OCI-LY7 (cell line): Measurements from ENCODE around the gene ZAR1L. TPM values are rescaled to one million over a fixed set of nuclear protein-coding genes. Genes with fewer than 3 reads are reported as not detected.
A peak's percentile ranks its signal among the peaks of the same experiment; 100 is the strongest.

Experiments
- BruUV-seq: library from RNA; stranded (reverse); fragments of 400-500 nt; replicated peaks from 2 replicates; lab custom pipeline; 2021; lab: Mats Ljungman, UMichigan
- CTCF ChIA-PET: fragments of 300-600 bp; sonication (Branson Sonifier 250); formaldehyde crosslinking; loops from one replicate; lab custom pipeline; 2022; ENCODE audit warnings: antibody characterized with exemption; ENCODE audit not compliant: unreplicated experiment; lab: Charles Lee
- POLR2A ChIA-PET: fragments of 300-600 bp; sonication (Branson Sonifier 250); formaldehyde crosslinking; loops from one replicate; lab custom pipeline; 2022; ENCODE audit warnings: antibody characterized with exemption; lab: Charles Lee
- DNase-seq: peaks from one replicate; pipeline ENCODE4 v3.0.0-alpha.2; 2015; ENCODE audit warnings: low spot score
- H2AFZ ChIP-seq: fragments of 200-600 bp; sonication (generic), shearing (Covaris generic); 2 replicates; pipeline ENCODE4 v1.6.1; 2014; ENCODE audit warnings: mild to moderate bottlenecking, antibody characterized with exemption, low read length, moderate library complexity
- H3K27ac ChIP-seq: fragments of 200-600 bp; sonication (generic); 2 replicates; pipeline ENCODE4 v1.5.1; 2014; ENCODE audit warnings: mixed run types, low read depth, mild to moderate bottlenecking, moderate library complexity, low read length, inconsistent platforms; ENCODE audit not compliant: poor library complexity, severe bottlenecking
- H3K36me3 ChIP-seq: fragments of 200-600 bp; sonication (generic); 2 replicates; pipeline ENCODE4 v1.6.1; 2014; ENCODE audit warnings: mild to moderate bottlenecking, antibody characterized with exemption, low read length, moderate library complexity, mixed read lengths; ENCODE audit not compliant: insufficient read depth
- H3K4me1 ChIP-seq: fragments of 200-600 bp; sonication (generic); 2 replicates; pipeline ENCODE4 v1.5.1; 2014; ENCODE audit warnings: mild to moderate bottlenecking, low read length; ENCODE audit not compliant: insufficient read depth, poor library complexity, severe bottlenecking
- H3K4me2 ChIP-seq: fragments of 200-600 bp; sonication (generic); 2 replicates; pipeline ENCODE4 v1.6.1; 2014; ENCODE audit warnings: mild to moderate bottlenecking, low read length
- H3K4me3 ChIP-seq: fragments of 200-600 bp; sonication (generic); 2 replicates; pipeline ENCODE4 v1.5.1; 2014; ENCODE audit warnings: mild to moderate bottlenecking, low read depth, low read length; ENCODE audit not compliant: poor library complexity, severe bottlenecking
- H3K79me2 ChIP-seq: fragments of 200-600 bp; sonication (generic); 2 replicates; pipeline ENCODE4 v1.6.1; 2016; ENCODE audit warnings: low read depth, mild to moderate bottlenecking, low read length, moderate library complexity, mixed read lengths; ENCODE audit not compliant: insufficient read depth
- H3K9me2 ChIP-seq: fragments of 200-600 bp; sonication (generic); 2 replicates; pipeline ENCODE4 v1.6.1; 2016; ENCODE audit warnings: mild to moderate bottlenecking, low read length, mixed read lengths; ENCODE audit not compliant: insufficient read depth
- H3K9me3 ChIP-seq: fragments of 200-600 bp; sonication (generic); 2 replicates; pipeline ENCODE4 v1.6.1; 2014; ENCODE audit warnings: mild to moderate bottlenecking, mixed run types, low read length, mixed read lengths
- H4K20me1 ChIP-seq: fragments of 200-600 bp; sonication (generic); 2 replicates; pipeline ENCODE4 v1.6.1; 2014; ENCODE audit warnings: mild to moderate bottlenecking, antibody characterized with exemption, low read length, moderate library complexity, mixed read lengths; ENCODE audit not compliant: insufficient read depth
- EZH2phosphoT487 ChIP-seq: fragments of 200-600 bp; sonication (generic); IDR thresholded peaks from 2 replicates; pipeline ENCODE4 v1.6.1; 2018; ENCODE audit warnings: low read depth, borderline replicate concordance, mild to moderate bottlenecking, mixed run types, antibody characterized with exemption, low read length, moderate library complexity, mixed read lengths
- intact Hi-C: fragments of 100-400 bp; cut with micrococcal nuclease; formaldehyde crosslinking; loops from one replicate; pipeline ENCODE4 v1.10.0; 2022; ENCODE audit not compliant: unreplicated experiment
- total RNA-seq, 2 experiments: library from RNA; depleted of rRNA in 1 of 2; stranded (reverse); fragments of >200 nt in 1 of 2; shearing (Covaris generic) in 1 of 2; gene quantifications; 2 replicates each; pipeline ENCODE4 v1.2.3, GENCODE V29; 2014 to 2022
- TF ChIP-seq, protein P1 (sequence below): fragments of 200-600 bp; sonication (generic); conservative IDR thresholded peaks from 2 replicates; pipeline ENCODE4 v1.5.1; 2014; ENCODE audit warnings: mild to moderate bottlenecking, antibody characterized with exemption, low read length, moderate library complexity, mixed read lengths

ZAR1L gene
- total RNA-seq, 2 experiments from 2014 or later, result 0.32 to 1.1 TPM

DNA sequence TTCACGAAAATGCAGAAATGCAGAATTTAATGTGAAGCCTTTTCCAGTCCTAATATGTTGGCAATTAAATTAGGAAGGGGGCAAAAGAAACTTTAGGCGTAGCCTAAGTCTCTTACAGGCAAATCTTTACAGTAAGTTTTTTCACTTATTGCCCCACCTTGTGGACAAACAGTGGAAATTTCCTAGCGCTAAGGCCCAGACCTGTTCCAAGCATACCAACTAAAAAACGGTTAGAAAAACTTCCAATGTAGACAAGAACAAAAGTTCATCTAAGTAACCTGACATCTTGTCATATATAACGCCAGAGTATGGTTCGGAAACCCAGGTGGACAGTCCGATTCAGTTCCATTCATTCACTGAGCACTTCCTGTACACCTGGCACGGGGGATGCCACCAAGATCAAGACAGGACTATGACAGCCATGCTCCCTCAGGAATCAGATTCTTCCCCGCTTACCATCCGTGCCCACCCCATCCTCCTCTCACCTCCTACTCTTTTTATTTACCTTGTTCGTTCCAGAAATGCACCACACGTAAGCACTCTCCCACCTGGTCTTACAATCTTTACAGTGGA, 4.9 kb downstream of the ZAR1L start:
- Histone ChIP-seq H3K9me3 (no peaks in the 10 kb centered on the region), H3K4me1 (peaks cover 24% of the 10 kb centered on the region), H2AFZ (peak overlapping the region; percentile 76), H4K20me1 (no peaks in the 10 kb centered on the region), H3K9me2 (no peaks in the 10 kb centered on the region), H3K36me3 (no peaks in the 10 kb centered on the region), H3K4me2 (peak overlapping the region; percentile 22), H3K27ac (no peak overlapping the region), H3K79me2 (no peaks in the 10 kb centered on the region), H3K4me3 (no peak overlapping the region)
- ChIA-PET CTCF (no interaction called here), POLR2A (no interaction called here)
- intact Hi-C loops, result loop anchor here (1.0 to 10.0 kb wide), 3 partner anchors 291 to 403 kb away; no protein-coding TSS in a partner anchor
- BruUV-seq, result no TSS peak
- TF ChIP-seq, protein P1, sequence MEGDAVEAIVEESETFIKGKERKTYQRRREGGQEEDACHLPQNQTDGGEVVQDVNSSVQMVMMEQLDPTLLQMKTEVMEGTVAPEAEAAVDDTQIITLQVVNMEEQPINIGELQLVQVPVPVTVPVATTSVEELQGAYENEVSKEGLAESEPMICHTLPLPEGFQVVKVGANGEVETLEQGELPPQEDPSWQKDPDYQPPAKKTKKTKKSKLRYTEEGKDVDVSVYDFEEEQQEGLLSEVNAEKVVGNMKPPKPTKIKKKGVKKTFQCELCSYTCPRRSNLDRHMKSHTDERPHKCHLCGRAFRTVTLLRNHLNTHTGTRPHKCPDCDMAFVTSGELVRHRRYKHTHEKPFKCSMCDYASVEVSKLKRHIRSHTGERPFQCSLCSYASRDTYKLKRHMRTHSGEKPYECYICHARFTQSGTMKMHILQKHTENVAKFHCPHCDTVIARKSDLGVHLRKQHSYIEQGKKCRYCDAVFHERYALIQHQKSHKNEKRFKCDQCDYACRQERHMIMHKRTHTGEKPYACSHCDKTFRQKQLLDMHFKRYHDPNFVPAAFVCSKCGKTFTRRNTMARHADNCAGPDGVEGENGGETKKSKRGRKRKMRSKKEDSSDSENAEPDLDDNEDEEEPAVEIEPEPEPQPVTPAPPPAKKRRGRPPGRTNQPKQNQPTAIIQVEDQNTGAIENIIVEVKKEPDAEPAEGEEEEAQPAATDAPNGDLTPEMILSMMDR, result peak; percentile 88
- no peak for TF ChIP-seq EZH2phosphoT487
- peak; percentile 67 for DNase-seq

DNA sequence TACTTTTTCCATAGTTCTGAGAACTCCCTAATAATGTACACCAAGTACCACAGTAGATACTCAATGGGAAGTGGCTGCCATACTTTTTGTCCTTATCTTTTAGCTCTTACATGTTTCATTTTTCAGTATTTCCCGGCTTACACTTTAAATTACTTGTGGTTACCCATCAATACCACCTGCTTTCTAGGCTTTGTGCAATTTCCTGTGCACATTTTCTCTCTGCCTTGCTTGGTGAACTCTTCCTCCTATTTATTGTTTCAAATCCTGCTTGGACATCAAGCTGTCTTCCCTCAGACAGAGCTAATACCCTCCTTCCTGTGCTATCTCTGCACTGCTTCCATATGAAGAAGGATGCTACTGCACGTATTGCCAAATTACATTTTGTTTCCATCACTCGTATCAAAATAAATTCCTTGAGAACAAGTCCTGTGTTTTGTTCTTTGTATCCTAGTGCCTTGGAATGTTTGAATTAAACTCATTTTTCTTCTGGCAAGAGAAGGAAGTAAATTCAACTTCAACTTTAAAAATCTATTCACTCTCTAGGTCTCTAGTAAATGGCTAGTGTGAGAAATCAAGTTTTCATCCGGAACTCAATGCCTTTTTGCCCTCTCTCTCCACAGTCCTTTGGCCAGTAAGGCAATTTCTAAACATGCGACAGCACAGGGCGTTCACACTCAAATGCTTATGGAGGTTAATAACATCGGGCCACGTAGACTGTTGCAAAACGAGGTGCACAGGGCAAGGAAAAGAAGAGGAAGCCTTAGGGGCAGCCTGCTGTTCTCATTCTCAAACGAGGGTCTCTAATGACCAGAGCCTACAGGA, 5.6 kb downstream of the ZAR1L start:
- H3K27ac ChIP-seq, result no peak overlapping the region
- no peaks in the 10 kb centered on the region for H3K9me3 ChIP-seq
- intact Hi-C loops, result loop anchor here (1.0 to 10.0 kb wide), 3 partner anchors 290 to 402 kb away; no protein-coding TSS in a partner anchor
- no peak for TF ChIP-seq EZH2phosphoT487
- TF ChIP-seq, protein P1, result no peak
- no peaks in the 10 kb centered on the region for H3K79me2 ChIP-seq
- no peaks in the 10 kb centered on the region for H3K9me2 ChIP-seq
- DNase-seq, result peak; percentile 4
- peaks cover 19% of the 10 kb centered on the region for H3K4me1 ChIP-seq
- POLR2A ChIA-PET, result no interaction called here
- no TSS peak for BruUV-seq
- H4K20me1 ChIP-seq, result no peaks in the 10 kb centered on the region
- peak overlapping the region; percentile 22 for H3K4me2 ChIP-seq
- CTCF ChIA-PET, result no interaction called here
- no peak overlapping the region for H3K4me3 ChIP-seq
- H3K36me3 ChIP-seq, result no peaks in the 10 kb centered on the region
- H2AFZ ChIP-seq, result peak overlapping the region; percentile 76; the same call in 1 of the 2 replicates
